Osteocyte (in vitro differentiated cells): ENCODE measurements around the gene NRG3. TPM values are rescaled to one million over a fixed set of nuclear protein-coding genes. Genes with fewer than 3 reads are reported as not detected.

ENCODE experiments used
- DNase-seq: peaks from one replicate; pipeline ENCODE4 v3.0.0; 2021; ENCODE audit warnings: mixed read lengths; ENCODE audit not compliant: unreplicated experiment; ENCODE audit errors: extremely low spot score
- H3K27ac Mint-ChIP-seq: one replicate; pipeline ENCODE4 v1.8.0; 2021; ENCODE audit warnings: mild to moderate bottlenecking, mixed read lengths; ENCODE audit not compliant: unreplicated experiment
- H3K27me3 Mint-ChIP-seq: one replicate; pipeline ENCODE4 v1.8.0; 2021; ENCODE audit warnings: mixed read lengths; ENCODE audit not compliant: unreplicated experiment
- H3K36me3 Mint-ChIP-seq: one replicate; pipeline ENCODE4 v1.8.0; 2021; ENCODE audit warnings: mixed read lengths; ENCODE audit not compliant: unreplicated experiment
- H3K4me1 Mint-ChIP-seq: one replicate; pipeline ENCODE4 v1.8.0; 2021; ENCODE audit warnings: mixed read lengths; ENCODE audit not compliant: unreplicated experiment
- H3K4me3 Mint-ChIP-seq: one replicate; pipeline ENCODE4 v1.8.0; 2021; ENCODE audit warnings: mild to moderate bottlenecking, moderate library complexity, mixed read lengths; ENCODE audit not compliant: unreplicated experiment
- H3K9me3 Mint-ChIP-seq: one replicate; pipeline ENCODE4 v1.8.0; 2021; ENCODE audit warnings: mixed read lengths; ENCODE audit not compliant: unreplicated experiment
- CTCF ChIP-seq: fragments of 200-600 bp; sonication (generic); IDR thresholded peaks from 2 replicates; pipeline ENCODE4 v1.5.0; 2021; ENCODE audit warnings: antibody characterized with exemption, mild to moderate bottlenecking, moderate library complexity
- total RNA-seq: library from RNA; stranded (reverse); gene quantifications from 2 replicates; pipeline ENCODE4 v1.2.1, GENCODE V29; 2021

The NRG3 gene
- total RNA-seq, 1 donor from 2014 or later: not detected

- no peak for DNase-seq
- no peaks in the 10 kb centered on the region for H3K36me3 Mint-ChIP-seq
- no peaks in the 10 kb centered on the region for H3K4me1 Mint-ChIP-seq
- H3K9me3 Mint-ChIP-seq: no peaks in the 10 kb centered on the region
- H3K4me3 Mint-ChIP-seq: no peak overlapping the region
- TF ChIP-seq CTCF: no peak
- no peaks in the 10 kb centered on the region for H3K27me3 Mint-ChIP-seq
- no peak overlapping the region for H3K27ac Mint-ChIP-seq
Measured at GRCh38 chr10:82552267-82552666, 677.3 kb downstream of the NRG3 start.

GRCh38 chr10:82554381-82554780 lies 679.4 kb downstream of the NRG3 start:
- no peaks in the 10 kb centered on the region for H3K9me3 Mint-ChIP-seq
- no peak overlapping the region for H3K4me3 Mint-ChIP-seq
- H3K27me3 Mint-ChIP-seq: no peaks in the 10 kb centered on the region
- H3K36me3 Mint-ChIP-seq: no peaks in the 10 kb centered on the region
- TF ChIP-seq CTCF: no peak
- H3K27ac Mint-ChIP-seq: no peak overlapping the region
- no peak for DNase-seq
- H3K4me1 Mint-ChIP-seq: no peaks in the 10 kb centered on the region

- DNase-seq: no peak
- H3K4me3 Mint-ChIP-seq: no peak overlapping the region
- no peaks in the 10 kb centered on the region for H3K4me1 Mint-ChIP-seq
- H3K27ac Mint-ChIP-seq: no peak overlapping the region
- H3K27me3 Mint-ChIP-seq: no peaks in the 10 kb centered on the region
- no peak for TF ChIP-seq CTCF
- no peaks in the 10 kb centered on the region for H3K36me3 Mint-ChIP-seq
- no peaks in the 10 kb centered on the region for H3K9me3 Mint-ChIP-seq
Measured at GRCh38 chr10:82558014-82558607, 683.1 kb downstream of the NRG3 start.

- Mint-ChIP-seq H3K4me3 (no peak overlapping the region), H3K4me1 (no peaks in the 10 kb centered on the region), H3K36me3 (no peaks in the 10 kb centered on the region), H3K9me3 (no peaks in the 10 kb centered on the region), H3K27me3 (no peaks in the 10 kb centered on the region), H3K27ac (no peak overlapping the region)
- no peak for DNase-seq
- TF ChIP-seq CTCF: no peak
Measured at GRCh38 chr10:82564353-82565196, 689.6 kb downstream of the NRG3 start.

- Mint-ChIP-seq H3K4me3 (no peak overlapping the region), H3K9me3 (no peaks in the 10 kb centered on the region), H3K27ac (no peak overlapping the region), H3K4me1 (no peaks in the 10 kb centered on the region), H3K27me3 (no peaks in the 10 kb centered on the region), H3K36me3 (no peaks in the 10 kb centered on the region)
- no peak for DNase-seq
- no peak for TF ChIP-seq CTCF
Measured at GRCh38 chr10:82565197-82565575, 690.2 kb downstream of the NRG3 start.
